IPS-18c (cell line): ENCODE data around the gene EXOC7.
"Not testable (repeated sequence)": the region's sequence is repeated elsewhere in the genome, so short reads cannot be mapped to it uniquely, and the experiment has no call there.

Experiments used
- H3K4me3 ChIP-seq: 2 replicates; pipeline ENCODE4 v1.7.0; 2013; ENCODE audit warnings: low read depth, mild to moderate bottlenecking, low read length, moderate library complexity; ENCODE audit not compliant: insufficient read depth
- H3K9me3 ChIP-seq: one replicate; pipeline ENCODE4 v1.6.1; 2013; ENCODE audit warnings: mild to moderate bottlenecking, low read length, moderate library complexity; ENCODE audit not compliant: control insufficient read depth, insufficient read depth

The EXOC7 gene

GRCh38 chr17:76071531-76072147 is 31.9 kb downstream of the EXOC7 start:
- Histone ChIP-seq H3K4me3 (peak overlapping the region; percentile 95), H3K9me3 (no peaks in the 10 kb centered on the region)

- no peaks in the 10 kb centered on the region for H3K9me3 ChIP-seq
- no peak overlapping the region for H3K4me3 ChIP-seq
Observed at GRCh38 chr17:76065775-76066174, 37.8 kb downstream of the EXOC7 start.

GRCh38 chr17:76063875-76064546 is 39.6 kb downstream of the EXOC7 start:
- Histone ChIP-seq H3K4me3 (no peak overlapping the region), H3K9me3 (no peaks in the 10 kb centered on the region)

GRCh38 chr17:76058264-76058663 is 45.3 kb downstream of the EXOC7 start:
- not testable (repeated sequence) for H3K4me3 ChIP-seq, H3K9me3 ChIP-seq

- Histone ChIP-seq H3K9me3 (no peaks in the 10 kb centered on the region), H3K4me3 (no peak overlapping the region)
Observed at GRCh38 chr17:76056882-76057281, 46.7 kb downstream of the EXOC7 start.

- Histone ChIP-seq H3K9me3 (no peaks in the 10 kb centered on the region), H3K4me3 (no peak overlapping the region)
Observed at GRCh38 chr17:76054112-76054476, 49.5 kb downstream of the EXOC7 start.

GRCh38 chr17:76053246-76054111 is 50.1 kb downstream of the EXOC7 start:
- Histone ChIP-seq H3K9me3 (no peaks in the 10 kb centered on the region), H3K4me3 (no peak overlapping the region)

- no peak overlapping the region for H3K4me3 ChIP-seq
- no peaks in the 10 kb centered on the region for H3K9me3 ChIP-seq
Observed at GRCh38 chr17:76051561-76051960, 52.0 kb downstream of the EXOC7 start.

GRCh38 chr17:76050538-76051467 is 52.8 kb downstream of the EXOC7 start:
- Histone ChIP-seq H3K9me3 (no peaks in the 10 kb centered on the region), H3K4me3 (no peak overlapping the region)

GRCh38 chr17:76049836-76050537 is 53.6 kb downstream of the EXOC7 start:
- H3K4me3 ChIP-seq: no peak overlapping the region

GRCh38 chr17:76049239-76049638 is 54.3 kb downstream of the EXOC7 start:
- no peak overlapping the region for H3K4me3 ChIP-seq
- H3K9me3 ChIP-seq: no peaks in the 10 kb centered on the region

More at GRCh38 chr17:76049836-76050537, 53.6 kb downstream of the EXOC7 start:
- no peaks in the 10 kb centered on the region for H3K9me3 ChIP-seq

GRCh38 chr17:76048711-76049110 is 54.9 kb downstream of the EXOC7 start:
- Histone ChIP-seq H3K4me3 (no peak overlapping the region), H3K9me3 (no peaks in the 10 kb centered on the region)

GRCh38 chr17:76048025-76048605 is 55.5 kb downstream of the EXOC7 start:
- Histone ChIP-seq H3K9me3 (no peaks in the 10 kb centered on the region), H3K4me3 (no peak overlapping the region)

- Histone ChIP-seq H3K9me3 (no peaks in the 10 kb centered on the region), H3K4me3 (no peak overlapping the region)
Observed at GRCh38 chr17:76046064-76046463, 57.5 kb downstream of the EXOC7 start.

GRCh38 chr17:76044475-76045007 is 59.0 kb downstream of the EXOC7 start:
- not testable (repeated sequence) for H3K9me3 ChIP-seq, H3K4me3 ChIP-seq

GRCh38 chr17:76042868-76043267 is 60.7 kb downstream of the EXOC7 start:
- H3K9me3 ChIP-seq, H3K4me3 ChIP-seq: not testable (repeated sequence)
